SK-N-SH treated with all-trans-retinoic acid at 6 μM for 48 hours (cell line): ENCODE data around the gene STX3.

Experiments
- GLIS3 ChIP-seq: fragments of 250-450 bp; sonication (Bioruptor Pico); IDR thresholded peaks from 2 replicates; pipeline ENCODE4 v1.5.0; 2020; ENCODE audit warnings: mild to moderate bottlenecking, moderate library complexity
- ISL1 ChIP-seq: fragments of 250-450 bp; sonication (Bioruptor Pico); IDR thresholded peaks from 2 replicates; pipeline ENCODE4 v2.1.2; 2022; ENCODE audit warnings: mild to moderate bottlenecking, moderate library complexity
- PATZ1 ChIP-seq: fragments of 250-450 bp; sonication (Bioruptor Pico); IDR thresholded peaks from 2 replicates; pipeline ENCODE4 v1.8.0; 2020; ENCODE audit warnings: mild to moderate bottlenecking, moderate library complexity, borderline replicate concordance
- RARB ChIP-seq: fragments of 250-450 bp; sonication (Bioruptor Pico); IDR thresholded peaks from 2 replicates; pipeline ENCODE4 v1.8.0; 2021; ENCODE audit warnings: mild to moderate bottlenecking, moderate library complexity
- SNAI2 ChIP-seq: fragments of 250-450 bp; sonication (Bioruptor Pico); IDR thresholded peaks from 2 replicates; pipeline ENCODE4 v1.5.0; 2020; ENCODE audit warnings: mild to moderate bottlenecking, moderate library complexity
- TOX ChIP-seq: fragments of 250-450 bp; sonication (Bioruptor Pico); IDR thresholded peaks from 2 replicates; pipeline ENCODE4 v1.8.0; 2021; ENCODE audit warnings: mild to moderate bottlenecking, moderate library complexity, borderline replicate concordance
- TSHZ2 ChIP-seq: fragments of 250-450 bp; sonication (Bioruptor Pico); IDR thresholded peaks from 2 replicates; pipeline ENCODE4 v1.5.0; 2020; ENCODE audit warnings: mild to moderate bottlenecking, moderate library complexity
- ZC3H10 ChIP-seq: fragments of 250-450 bp; sonication (Bioruptor Pico); IDR thresholded peaks from 2 replicates; pipeline ENCODE4 v1.5.1; 2021; ENCODE audit warnings: mild to moderate bottlenecking, moderate library complexity
- ZNF70 ChIP-seq: fragments of 450-650 bp; formaldehyde crosslinking; IDR thresholded peaks from 2 replicates; pipeline ENCODE4 v1.5.0; 2020; ENCODE audit warnings: mild to moderate bottlenecking, moderate library complexity
- ZNF8 ChIP-seq: fragments of 450-650 bp; formaldehyde crosslinking; IDR thresholded peaks from 2 replicates; pipeline ENCODE4 v1.5.0; 2020; ENCODE audit warnings: mild to moderate bottlenecking, moderate library complexity

GRCh38 chr11:59728154-59728553 is 27.0 kb upstream of the STX3 start:
- TF ChIP-seq ZC3H10 = no peak
- TF ChIP-seq SNAI2 (CRISPR knock-in tag) = no peak
- TF ChIP-seq ZNF8 (CRISPR knock-in tag) = no peak
- TF ChIP-seq ZNF70 (CRISPR knock-in tag) = no peak
- no peak for TF ChIP-seq TSHZ2 (CRISPR knock-in tag)
- no peak for TF ChIP-seq ISL1 (CRISPR knock-in tag)
- no peak for TF ChIP-seq GLIS3 (CRISPR knock-in tag)
- no peak for TF ChIP-seq PATZ1 (CRISPR knock-in tag)
- no peak for TF ChIP-seq RARB
- no peak for TF ChIP-seq TOX (CRISPR knock-in tag)
